ENCODE measurements around the gene ARHGEF7.

Gene ARHGEF7

GRCh38 chr13:111159362-111160320 lies 44.5 kb downstream of the ARHGEF7 start:
- no peak overlapping the region for H3K4me3 ChIP-seq (ENCODE audit: low read depth in 1 of 2, low read length in 2 of 2)
- peaks cover 18% of the 10 kb centered on the region for H3K4me1 ChIP-seq (ENCODE audit: insufficient read depth, low read length)
- H3K27ac ChIP-seq (ENCODE audit: low read depth, low read length), result no peak overlapping the region
- H3K9ac ChIP-seq (ENCODE audit: low read length), result no peak overlapping the region
- H3K9me3 ChIP-seq (ENCODE audit: low read length), result no peaks in the 10 kb centered on the region
- H3K27me3 ChIP-seq (ENCODE audit: control insufficient read depth in 1 of 2, insufficient read depth in 2 of 2, low read length in 2 of 2), result no peaks in the 10 kb centered on the region
- H3K36me3 ChIP-seq (ENCODE audit: insufficient read depth, low read length), result no peaks in the 10 kb centered on the region

GRCh38 chr13:111160648-111161047 lies 45.5 kb downstream of the ARHGEF7 start:
- Histone ChIP-seq H3K27ac (ENCODE audit: low read depth, low read length) (no peak overlapping the region), H3K4me3 (ENCODE audit: low read depth in 1 of 2, low read length in 2 of 2) (no peak overlapping the region)

GRCh38 chr13:111161601-111162600 lies 46.8 kb downstream of the ARHGEF7 start:
- no peaks in the 10 kb centered on the region for H3K36me3 ChIP-seq (ENCODE audit: insufficient read depth, low read length)
- H3K4me1 ChIP-seq (ENCODE audit: insufficient read depth, low read length), result peaks cover 23% of the 10 kb centered on the region
- H3K27me3 ChIP-seq (ENCODE audit: control insufficient read depth in 1 of 2, insufficient read depth in 2 of 2, low read length in 2 of 2), result no peaks in the 10 kb centered on the region
- no peak overlapping the region for H3K9ac ChIP-seq (ENCODE audit: low read length)
- no peaks in the 10 kb centered on the region for H3K9me3 ChIP-seq (ENCODE audit: low read length)
- H3K4me3 ChIP-seq (ENCODE audit: low read depth in 1 of 2, low read length in 2 of 2), result no peak overlapping the region
- H3K27ac ChIP-seq (ENCODE audit: low read depth, low read length), result no peak overlapping the region

More at GRCh38 chr13:111160648-111161047, 45.5 kb downstream of the ARHGEF7 start:
- Histone ChIP-seq H3K27me3 (ENCODE audit: control insufficient read depth in 1 of 2, insufficient read depth in 2 of 2, low read length in 2 of 2) (no peaks in the 10 kb centered on the region), H3K36me3 (ENCODE audit: insufficient read depth, low read length) (no peaks in the 10 kb centered on the region), H3K4me1 (ENCODE audit: insufficient read depth, low read length) (peaks cover 16% of the 10 kb centered on the region), H3K9ac (ENCODE audit: low read length) (no peak overlapping the region), H3K9me3 (ENCODE audit: low read length) (no peaks in the 10 kb centered on the region)

- H3K4me1 ChIP-seq (ENCODE audit: insufficient read depth, low read length), result peaks cover 7% of the 10 kb centered on the region
- H3K9me3 ChIP-seq (ENCODE audit: low read length), result no peaks in the 10 kb centered on the region
- H3K27me3 ChIP-seq (ENCODE audit: control insufficient read depth in 1 of 2, insufficient read depth in 2 of 2, low read length in 2 of 2), result no peaks in the 10 kb centered on the region
- no peak overlapping the region for H3K4me3 ChIP-seq (ENCODE audit: low read depth in 1 of 2, low read length in 2 of 2)
- no peak overlapping the region for H3K27ac ChIP-seq (ENCODE audit: low read depth, low read length)
- H3K9ac ChIP-seq (ENCODE audit: low read length), result no peak overlapping the region
- H3K36me3 ChIP-seq (ENCODE audit: insufficient read depth, low read length), result no peaks in the 10 kb centered on the region
Observed at GRCh38 chr13:111165241-111166010, 50.3 kb downstream of the ARHGEF7 start.

GRCh38 chr13:111166882-111167675 lies 52.0 kb downstream of the ARHGEF7 start:
- H3K4me1 ChIP-seq (ENCODE audit: insufficient read depth, low read length), result peaks cover 13% of the 10 kb centered on the region
- no peaks in the 10 kb centered on the region for H3K9me3 ChIP-seq (ENCODE audit: low read length)
- no peak overlapping the region for H3K27ac ChIP-seq (ENCODE audit: low read depth, low read length)
- H3K27me3 ChIP-seq (ENCODE audit: control insufficient read depth in 1 of 2, insufficient read depth in 2 of 2, low read length in 2 of 2), result no peaks in the 10 kb centered on the region
- no peaks in the 10 kb centered on the region for H3K36me3 ChIP-seq (ENCODE audit: insufficient read depth, low read length)
- no peak overlapping the region for H3K9ac ChIP-seq (ENCODE audit: low read length)
- H3K4me3 ChIP-seq (ENCODE audit: low read depth in 1 of 2, low read length in 2 of 2), result no peak overlapping the region

- Histone ChIP-seq H3K9me3 (ENCODE audit: low read length) (no peaks in the 10 kb centered on the region), H3K27me3 (ENCODE audit: control insufficient read depth in 1 of 2, insufficient read depth in 2 of 2, low read length in 2 of 2) (no peaks in the 10 kb centered on the region), H3K9ac (ENCODE audit: low read length) (no peak overlapping the region), H3K4me3 (ENCODE audit: low read depth in 1 of 2, low read length in 2 of 2) (no peak overlapping the region), H3K4me1 (ENCODE audit: insufficient read depth, low read length) (peaks cover 17% of the 10 kb centered on the region), H3K36me3 (ENCODE audit: insufficient read depth, low read length) (no peaks in the 10 kb centered on the region), H3K27ac (ENCODE audit: low read depth, low read length) (no peak overlapping the region)
Observed at GRCh38 chr13:111168107-111168506, 53.0 kb downstream of the ARHGEF7 start.

GRCh38 chr13:111171112-111171511 lies 56.0 kb downstream of the ARHGEF7 start:
- Histone ChIP-seq H3K27me3 (ENCODE audit: control insufficient read depth in 1 of 2, insufficient read depth in 2 of 2, low read length in 2 of 2) (no peaks in the 10 kb centered on the region), H3K36me3 (ENCODE audit: insufficient read depth, low read length) (peaks cover 6% of the 10 kb centered on the region), H3K27ac (ENCODE audit: low read depth, low read length) (no peak overlapping the region), H3K9ac (ENCODE audit: low read length) (no peak overlapping the region), H3K4me1 (ENCODE audit: insufficient read depth, low read length) (peaks cover 14% of the 10 kb centered on the region), H3K9me3 (ENCODE audit: low read length) (no peaks in the 10 kb centered on the region), H3K4me3 (ENCODE audit: low read depth in 1 of 2, low read length in 2 of 2) (no peak overlapping the region)

GRCh38 chr13:111171629-111172028 lies 56.5 kb downstream of the ARHGEF7 start:
- Histone ChIP-seq H3K4me3 (ENCODE audit: low read depth in 1 of 2, low read length in 2 of 2) (no peak overlapping the region), H3K4me1 (ENCODE audit: insufficient read depth, low read length) (peaks cover 10% of the 10 kb centered on the region), H3K9ac (ENCODE audit: low read length) (no peak overlapping the region), H3K27me3 (ENCODE audit: control insufficient read depth in 1 of 2, insufficient read depth in 2 of 2, low read length in 2 of 2) (no peaks in the 10 kb centered on the region), H3K36me3 (ENCODE audit: insufficient read depth, low read length) (peaks cover 6% of the 10 kb centered on the region), H3K27ac (ENCODE audit: low read depth, low read length) (no peak overlapping the region), H3K9me3 (ENCODE audit: low read length) (no peaks in the 10 kb centered on the region)

GRCh38 chr13:111174377-111175114 lies 59.4 kb downstream of the ARHGEF7 start:
- Histone ChIP-seq H3K27me3 (ENCODE audit: control insufficient read depth in 1 of 2, insufficient read depth in 2 of 2, low read length in 2 of 2) (no peaks in the 10 kb centered on the region), H3K9me3 (ENCODE audit: low read length) (no peaks in the 10 kb centered on the region), H3K9ac (ENCODE audit: low read length) (no peak overlapping the region), H3K4me3 (ENCODE audit: low read depth in 1 of 2, low read length in 2 of 2) (no peak overlapping the region), H3K36me3 (ENCODE audit: insufficient read depth, low read length) (peaks cover 6% of the 10 kb centered on the region), H3K4me1 (ENCODE audit: insufficient read depth, low read length) (peaks cover 23% of the 10 kb centered on the region), H3K27ac (ENCODE audit: low read depth, low read length) (no peak overlapping the region)

- Histone ChIP-seq H3K9me3 (ENCODE audit: low read length) (no peaks in the 10 kb centered on the region), H3K4me1 (ENCODE audit: insufficient read depth, low read length) (peaks cover 23% of the 10 kb centered on the region), H3K27ac (ENCODE audit: low read depth, low read length) (no peak overlapping the region), H3K9ac (ENCODE audit: low read length) (no peak overlapping the region), H3K4me3 (ENCODE audit: low read depth in 1 of 2, low read length in 2 of 2) (no peak overlapping the region), H3K27me3 (ENCODE audit: control insufficient read depth in 1 of 2, insufficient read depth in 2 of 2, low read length in 2 of 2) (no peaks in the 10 kb centered on the region), H3K36me3 (ENCODE audit: insufficient read depth, low read length) (peaks cover 6% of the 10 kb centered on the region)
Observed at GRCh38 chr13:111175372-111175771, 60.3 kb downstream of the ARHGEF7 start.

Measured in muscle layer of colon (tissue), 2 donors.